K562 (cell line): Measurements from ENCODE around the gene TRPM2.

ENCODE experiments used
- CBX8 ChIP-seq: fragments of 200-600 bp; sonication (generic); IDR thresholded peaks from 2 replicates; pipeline ENCODE4 v1.6.1; 2012; ENCODE audit warnings: borderline replicate concordance, mixed run types, low read depth, mild to moderate bottlenecking, moderate library complexity, mixed read lengths, low read length, control low read depth, inconsistent platforms; ENCODE audit not compliant: poor library complexity, severe bottlenecking; ENCODE audit errors: extremely low read depth
- CHD2 ChIP-seq: IDR thresholded peaks from 2 replicates; pipeline ENCODE4 v1.6.1; 2011; ENCODE audit warnings: low read depth, low read length
- EP300 ChIP-seq: IDR thresholded peaks from 2 replicates; pipeline ENCODE4 v1.6.1; 2012; ENCODE audit warnings: low read length, improper control_type of control experiment
- SMC3 ChIP-seq: conservative IDR thresholded peaks from 2 replicates; pipeline ENCODE4 v1.6.1; 2011; ENCODE audit warnings: low read depth, low read length, improper control_type of control experiment; ENCODE audit not compliant: insufficient read depth
- SPI1 ChIP-seq: IDR thresholded peaks from 2 replicates; pipeline ENCODE4 v1.6.1; 2011; ENCODE audit warnings: low read depth, low read length, control low read depth, borderline replicate concordance

DNA sequence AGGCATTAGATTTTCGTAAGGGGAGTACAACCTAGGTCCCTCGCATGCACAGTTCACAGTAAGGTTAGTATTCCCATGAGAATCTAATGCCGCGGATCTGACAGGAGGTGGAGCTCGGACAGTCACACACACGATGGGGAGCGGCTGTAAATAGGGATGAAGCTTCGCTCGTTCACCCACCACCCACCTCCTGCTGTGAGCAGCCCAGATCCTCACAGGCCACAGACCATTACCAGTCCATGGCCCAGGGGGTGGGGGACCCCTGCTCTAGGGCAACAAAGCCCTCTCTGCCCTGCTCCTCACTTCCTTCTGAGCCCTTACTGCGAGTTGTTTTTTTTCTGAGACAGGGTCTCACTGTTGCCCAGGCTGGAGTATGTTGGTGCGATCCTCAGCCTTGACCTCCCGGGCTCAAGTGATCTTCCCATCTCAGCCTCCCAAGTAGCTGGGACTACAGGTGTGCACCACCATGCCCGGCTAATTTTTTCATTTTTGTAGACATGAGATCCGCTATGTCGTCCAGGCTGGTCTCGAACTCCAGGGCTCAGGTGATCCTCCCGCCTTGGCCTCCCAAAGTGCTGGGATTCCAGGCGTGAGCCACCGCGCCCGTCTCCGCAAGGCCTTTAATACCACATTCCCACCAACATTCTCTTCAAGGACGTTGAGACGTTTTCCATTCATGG, 21.3 kb downstream of the TRPM2 start:
- TF ChIP-seq EP300 = no peak
- no peak for TF ChIP-seq SPI1
- no peak for TF ChIP-seq SMC3
- no peak for TF ChIP-seq CHD2
- no peak for TF ChIP-seq CBX8
